SU-DHL-6 (cell line): ENCODE data around the gene FAIM2.
"Not testable (repeated sequence)": the region's sequence is repeated elsewhere in the genome, so short reads cannot be mapped to it uniquely, and the experiment has no call there.

ENCODE experiments used
- H2AFZ ChIP-seq: fragments of 200-600 bp; sonication (generic); 2 replicates; pipeline ENCODE4 v1.6.1; 2014; ENCODE audit warnings: low read depth, mild to moderate bottlenecking, moderate library complexity, mixed read lengths, antibody characterized with exemption, low read length; ENCODE audit not compliant: severe bottlenecking
- H3F3A ChIP-seq: fragments of 200-600 bp; shearing (Covaris generic); 2 replicates; pipeline ENCODE4 v1.6.0; 2016; ENCODE audit warnings: antibody characterized with exemption, mild to moderate bottlenecking; ENCODE audit not compliant: insufficient read depth
- H3K27ac ChIP-seq: fragments of 200-600 bp; sonication (generic); 2 replicates; pipeline ENCODE4 v1.5.1; 2016; ENCODE audit warnings: low read depth, mild to moderate bottlenecking, low read length, moderate library complexity, mixed read lengths
- H3K27me3 ChIP-seq: fragments of 200-600 bp; sonication (generic), shearing (Covaris generic); 2 replicates; pipeline ENCODE4 v1.6.0; 2014; ENCODE audit warnings: mild to moderate bottlenecking, low read length
- H3K36me3 ChIP-seq: fragments of 200-600 bp; sonication (generic); 2 replicates; pipeline ENCODE4 v1.6.1; 2014; ENCODE audit warnings: mild to moderate bottlenecking, low read length, mixed read lengths
- H3K4me2 ChIP-seq: fragments of 300-600, 200-600 bp; shearing (Covaris generic), sonication (generic); 2 replicates; pipeline ENCODE4 v1.6.0; 2014; ENCODE audit warnings: low read length, low read depth, mild to moderate bottlenecking; ENCODE audit not compliant: poor library complexity, severe bottlenecking
- H3K4me3 ChIP-seq: fragments of 200-600 bp; sonication (generic); 2 replicates; pipeline ENCODE4 v1.5.1; 2014; ENCODE audit warnings: antibody characterized with exemption, low read length, mild to moderate bottlenecking, mixed read lengths; ENCODE audit not compliant: insufficient read depth, poor library complexity, severe bottlenecking
- H3K79me2 ChIP-seq: fragments of 200-600 bp; sonication (generic); 2 replicates; pipeline ENCODE4 v1.6.1; 2014; ENCODE audit warnings: mild to moderate bottlenecking, low read length, moderate library complexity; ENCODE audit not compliant: insufficient read depth
- H3K9ac ChIP-seq: fragments of 200-600 bp; sonication (generic); 2 replicates; pipeline ENCODE4 v1.7.0; 2014; ENCODE audit warnings: mild to moderate bottlenecking, low read length
- H3K9me2 ChIP-seq: fragments of 200-600 bp; sonication (generic); replicated peaks from 2 replicates; pipeline ENCODE4 v1.6.1; 2014; ENCODE audit warnings: low read length; ENCODE audit not compliant: insufficient read depth
- H3K9me3 ChIP-seq: fragments of 200-600 bp; sonication (generic); 2 replicates; pipeline ENCODE4 v1.6.1; 2014; ENCODE audit warnings: low read length, mixed read lengths; ENCODE audit not compliant: insufficient read depth
- H4K20me1 ChIP-seq: fragments of 200-600 bp; sonication (generic); 2 replicates; pipeline ENCODE4 v1.6.1; 2014; ENCODE audit warnings: low read depth, mild to moderate bottlenecking, antibody characterized with exemption, low read length, moderate library complexity, mixed read lengths
- EZH2phosphoT487 ChIP-seq: fragments of 200-600 bp; sonication (generic), shearing (Covaris generic); conservative IDR thresholded peaks from 2 replicates; pipeline ENCODE4 v1.6.1; 2018; ENCODE audit warnings: mild to moderate bottlenecking, antibody characterized with exemption, low read length, moderate library complexity, mixed read lengths
- TF ChIP-seq, protein P1 (sequence below): fragments of 200-600 bp; sonication (generic); IDR thresholded peaks from one replicate; pipeline ENCODE4 v1.5.1; 2017; ENCODE audit warnings: antibody characterized with exemption, mild to moderate bottlenecking, low read length, moderate library complexity; ENCODE audit not compliant: insufficient read depth, poor library complexity, severe bottlenecking

Gene FAIM2

DNA sequence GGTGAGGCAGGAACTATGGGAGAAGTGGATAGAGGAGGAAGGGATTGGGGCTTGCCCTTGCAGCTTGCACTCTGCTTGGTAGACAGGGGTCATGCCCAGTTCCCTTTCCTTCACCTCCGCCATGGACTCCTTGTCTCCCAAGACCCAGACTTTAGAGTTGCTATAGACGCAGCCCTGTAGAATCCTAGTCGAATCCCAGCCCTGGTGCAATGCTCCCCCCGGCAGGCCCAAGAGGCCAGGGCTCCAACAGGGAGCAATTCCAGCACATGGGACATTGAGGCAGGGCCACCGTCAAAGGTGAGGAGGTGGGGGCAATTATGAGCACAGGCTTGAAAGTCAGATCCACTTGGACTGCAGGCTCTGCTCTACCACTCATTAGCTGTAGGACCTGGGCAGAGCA, 31.3 kb downstream of the FAIM2 start:
- Histone ChIP-seq H3K9ac (no peak overlapping the region), H3K27me3 (no peaks in the 10 kb centered on the region), H3K9me2 (no peaks in the 10 kb centered on the region), H3K4me3 (no peak overlapping the region), H3K4me2 (no peak overlapping the region), H3K27ac (no peak overlapping the region), H4K20me1 (no peaks in the 10 kb centered on the region), H2AFZ (no peak overlapping the region), H3K79me2 (no peaks in the 10 kb centered on the region), H3F3A (no peaks in the 10 kb centered on the region), H3K9me3 (no peaks in the 10 kb centered on the region), H3K36me3 (no peaks in the 10 kb centered on the region)
- TF ChIP-seq, protein P1, sequence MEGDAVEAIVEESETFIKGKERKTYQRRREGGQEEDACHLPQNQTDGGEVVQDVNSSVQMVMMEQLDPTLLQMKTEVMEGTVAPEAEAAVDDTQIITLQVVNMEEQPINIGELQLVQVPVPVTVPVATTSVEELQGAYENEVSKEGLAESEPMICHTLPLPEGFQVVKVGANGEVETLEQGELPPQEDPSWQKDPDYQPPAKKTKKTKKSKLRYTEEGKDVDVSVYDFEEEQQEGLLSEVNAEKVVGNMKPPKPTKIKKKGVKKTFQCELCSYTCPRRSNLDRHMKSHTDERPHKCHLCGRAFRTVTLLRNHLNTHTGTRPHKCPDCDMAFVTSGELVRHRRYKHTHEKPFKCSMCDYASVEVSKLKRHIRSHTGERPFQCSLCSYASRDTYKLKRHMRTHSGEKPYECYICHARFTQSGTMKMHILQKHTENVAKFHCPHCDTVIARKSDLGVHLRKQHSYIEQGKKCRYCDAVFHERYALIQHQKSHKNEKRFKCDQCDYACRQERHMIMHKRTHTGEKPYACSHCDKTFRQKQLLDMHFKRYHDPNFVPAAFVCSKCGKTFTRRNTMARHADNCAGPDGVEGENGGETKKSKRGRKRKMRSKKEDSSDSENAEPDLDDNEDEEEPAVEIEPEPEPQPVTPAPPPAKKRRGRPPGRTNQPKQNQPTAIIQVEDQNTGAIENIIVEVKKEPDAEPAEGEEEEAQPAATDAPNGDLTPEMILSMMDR, result no peak

DNA sequence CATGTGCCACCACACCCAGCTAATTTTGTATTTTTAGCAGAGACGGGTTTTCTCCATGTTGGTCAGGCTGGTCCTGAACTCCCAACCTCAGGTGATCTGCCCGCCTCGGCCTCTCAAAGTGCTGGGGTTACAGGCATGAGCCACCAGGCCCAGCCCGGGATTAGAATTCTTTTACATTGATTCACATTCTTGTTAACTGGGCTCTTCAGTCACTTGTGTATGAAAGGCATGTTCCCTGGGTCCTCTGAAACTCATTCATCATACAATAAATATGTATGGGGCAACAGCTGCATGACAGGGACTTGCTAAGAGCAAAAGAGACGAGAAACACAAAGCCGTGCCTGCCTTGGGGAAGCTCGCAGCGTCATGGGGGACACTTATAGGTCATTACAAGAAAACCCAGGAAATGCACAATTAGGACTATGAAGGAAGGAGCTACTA, 31.9 kb downstream of the FAIM2 start:
- not testable (repeated sequence) for H3F3A ChIP-seq, H3K79me2 ChIP-seq, H2AFZ ChIP-seq, H3K27me3 ChIP-seq, H3K27ac ChIP-seq, H3K4me3 ChIP-seq, H3K4me2 ChIP-seq, H3K36me3 ChIP-seq, H4K20me1 ChIP-seq, H3K9ac ChIP-seq, H3K9me2 ChIP-seq, H3K9me3 ChIP-seq

DNA sequence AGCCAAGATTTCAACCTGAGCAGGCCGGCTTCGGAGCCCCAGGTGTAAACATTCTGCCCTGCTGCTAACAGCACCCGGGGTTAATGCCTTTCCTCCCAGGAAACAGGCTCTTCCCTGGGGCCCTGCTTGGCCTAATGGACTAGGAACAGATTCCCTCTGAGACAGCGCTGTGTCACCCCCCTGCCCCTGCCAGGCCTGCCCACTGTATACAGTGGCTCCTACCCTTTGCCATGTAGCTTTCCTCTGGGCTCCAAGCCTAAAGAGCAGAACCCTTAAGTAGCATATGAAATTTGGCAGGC, 32.5 kb downstream of the FAIM2 start:
- Histone ChIP-seq H3K4me3 (no peak overlapping the region), H3K27ac (no peak overlapping the region), H3K9ac (no peak overlapping the region), H2AFZ (no peak overlapping the region), H3K27me3 (no peaks in the 10 kb centered on the region), H3K36me3 (no peaks in the 10 kb centered on the region), H4K20me1 (no peaks in the 10 kb centered on the region), H3F3A (no peaks in the 10 kb centered on the region), H3K4me2 (no peak overlapping the region), H3K79me2 (no peaks in the 10 kb centered on the region), H3K9me3 (no peaks in the 10 kb centered on the region), H3K9me2 (no peaks in the 10 kb centered on the region)
- no peak for TF ChIP-seq EZH2phosphoT487
- TF ChIP-seq, protein P1, result no peak

DNA sequence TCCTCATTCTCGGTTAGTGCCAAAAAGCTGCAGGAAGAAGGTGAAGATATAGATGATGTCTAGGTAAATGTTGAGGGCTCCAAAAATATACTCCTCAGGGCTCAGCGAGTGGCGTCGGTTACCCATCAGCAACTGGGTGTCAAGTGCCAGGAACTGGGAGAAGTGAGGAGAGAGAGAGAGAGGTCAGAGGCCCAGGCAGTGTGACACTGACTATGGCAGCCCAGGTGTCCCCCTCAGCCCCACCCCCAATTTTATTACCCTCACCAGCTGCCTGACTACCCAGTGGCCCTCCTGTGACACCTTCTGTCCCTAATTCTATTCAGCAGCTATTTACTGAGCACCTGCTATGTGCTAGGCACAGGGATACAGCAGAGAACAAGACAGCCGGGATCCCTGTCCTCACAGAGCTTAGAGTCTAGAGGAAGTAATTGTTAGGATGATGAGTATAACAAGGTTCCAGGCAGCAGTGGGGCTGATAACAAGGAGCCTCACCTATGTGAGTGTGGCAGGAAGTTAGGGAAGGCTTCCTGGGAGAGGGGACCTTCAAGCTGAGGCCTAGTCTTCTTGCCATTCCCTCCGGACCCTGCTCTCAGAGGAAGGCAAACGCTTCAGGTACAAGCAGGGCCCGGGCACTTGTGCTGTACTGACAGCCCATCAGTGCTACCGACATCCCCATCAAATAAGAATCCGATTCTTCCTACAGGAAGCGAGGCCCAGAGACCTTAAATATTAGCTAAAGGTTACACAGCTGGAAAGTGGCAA, 33.0 kb downstream of the FAIM2 start:
- Histone ChIP-seq H3K79me2 (no peaks in the 10 kb centered on the region), H2AFZ (no peak overlapping the region), H3K36me3 (no peaks in the 10 kb centered on the region), H3K27ac (no peak overlapping the region), H3K4me3 (no peak overlapping the region), H3F3A (no peaks in the 10 kb centered on the region), H4K20me1 (no peaks in the 10 kb centered on the region), H3K9me2 (no peaks in the 10 kb centered on the region), H3K9ac (no peak overlapping the region), H3K9me3 (no peaks in the 10 kb centered on the region), H3K4me2 (no peak overlapping the region), H3K27me3 (no peaks in the 10 kb centered on the region)
- no peak for TF ChIP-seq EZH2phosphoT487
- TF ChIP-seq, protein P1, result no peak
